Sigmoid colon (tissue), 4 donors: ENCODE measurements around the gene CCDC80.

Experiments used
- CTCF ChIP-seq, 4 experiments: fragments of 450-650 bp in 3 of 4; fragments of 200-600 bp in 1 of 4; IDR thresholded peaks; one replicate each; pipeline ENCODE4 v1.5.1; 2016 to 2019; ENCODE audit warnings: antibody characterized with exemption in 4 of 4, mild to moderate bottlenecking in 3 of 4, moderate library complexity in 2 of 4
- EP300 ChIP-seq, 4 donors: sonication (generic); formaldehyde crosslinking; IDR thresholded peaks; one replicate each; pipeline ENCODE4 v1.6.1; 2017; ENCODE audit warnings: antibody characterized with exemption in 4 of 4

GRCh38 chr3:112623213-112623612 is 17.7 kb downstream of the CCDC80 start:
- TF ChIP-seq EP300 (IDR thresholded peaks at IDR 0.05) (no peak), CTCF (IDR thresholded peaks at IDR 0.05) (no peak)
